Measurements from ENCODE around the gene LHCGR.
"Not testable (repeated sequence)": the region's sequence is repeated elsewhere in the genome, so short reads cannot be mapped to it uniquely, and the experiment has no call there.

The LHCGR gene

GRCh38 chr2:48739236-48739635 is 16.3 kb downstream of the LHCGR start:
- DNase-seq (ENCODE audit: low read depth in 2 of 2): not testable (repeated sequence)

- no peak for DNase-seq (ENCODE audit: low read depth in 2 of 2)
Measured at GRCh38 chr2:48738806-48739205, 16.7 kb downstream of the LHCGR start.

- DNase-seq (ENCODE audit: low read depth in 2 of 2): no peak
Measured at GRCh38 chr2:48736251-48736650, 19.3 kb downstream of the LHCGR start.

GRCh38 chr2:48734576-48735303 is 20.8 kb downstream of the LHCGR start:
- DNase-seq (ENCODE audit: low read depth in 2 of 2): no peak

GRCh38 chr2:48733067-48733503 is 22.4 kb downstream of the LHCGR start:
- no peak for DNase-seq (ENCODE audit: low read depth in 2 of 2)

- no peak for DNase-seq (ENCODE audit: low read depth in 2 of 2)
Measured at GRCh38 chr2:48728840-48729239, 26.7 kb downstream of the LHCGR start.

GRCh38 chr2:48728295-48728694 is 27.2 kb downstream of the LHCGR start:
- no peak for DNase-seq (ENCODE audit: low read depth in 2 of 2)

GRCh38 chr2:48727560-48727959 is 28.0 kb downstream of the LHCGR start:
- DNase-seq (ENCODE audit: low read depth in 2 of 2): no peak

- no peak for DNase-seq (ENCODE audit: low read depth in 2 of 2)
Measured at GRCh38 chr2:48725696-48726494, 29.6 kb downstream of the LHCGR start.

- DNase-seq (ENCODE audit: low read depth in 2 of 2): no peak
Measured at GRCh38 chr2:48724278-48724677, 31.2 kb downstream of the LHCGR start.

GRCh38 chr2:48723129-48723528 is 32.4 kb downstream of the LHCGR start:
- DNase-seq (ENCODE audit: low read depth in 2 of 2): no peak

- DNase-seq (ENCODE audit: low read depth in 2 of 2): no peak
Measured at GRCh38 chr2:48722391-48722790, 33.1 kb downstream of the LHCGR start.

- no peak for DNase-seq (ENCODE audit: low read depth in 2 of 2)
Measured at GRCh38 chr2:48721158-48721557, 34.4 kb downstream of the LHCGR start.

- no peak for DNase-seq (ENCODE audit: low read depth in 2 of 2)
Measured at GRCh38 chr2:48719480-48720177, 35.9 kb downstream of the LHCGR start.

- no peak for DNase-seq (ENCODE audit: low read depth in 2 of 2)
Measured at GRCh38 chr2:48717846-48718245, 37.7 kb downstream of the LHCGR start.

GRCh38 chr2:48715956-48716355 is 39.6 kb downstream of the LHCGR start:
- DNase-seq (ENCODE audit: low read depth in 2 of 2): no peak

- DNase-seq (ENCODE audit: low read depth in 2 of 2): no peak
Measured at GRCh38 chr2:48715042-48715899, 40.3 kb downstream of the LHCGR start.

- DNase-seq (ENCODE audit: low read depth in 2 of 2): no peak
Measured at GRCh38 chr2:48714245-48714644, 41.3 kb downstream of the LHCGR start.

GRCh38 chr2:48713647-48714046 is 41.9 kb downstream of the LHCGR start:
- no peak for DNase-seq (ENCODE audit: low read depth in 2 of 2)

GRCh38 chr2:48712151-48712550 is 43.4 kb downstream of the LHCGR start:
- DNase-seq (ENCODE audit: low read depth in 2 of 2): no peak

- no peak for DNase-seq (ENCODE audit: low read depth in 2 of 2)
Measured at GRCh38 chr2:48711343-48711742, 44.2 kb downstream of the LHCGR start.
